GM10266 (cell line): ENCODE measurements around the gene PEPD.

Experiments used
- DNase-seq: peaks from one replicate; pipeline ENCODE4 v3.0.0; 2012; ENCODE audit errors: extremely low spot score
- CTCF ChIP-seq: IDR thresholded peaks from 2 replicates; pipeline ENCODE4 v1.5.1; 2012; ENCODE audit warnings: mild to moderate bottlenecking, low read depth; ENCODE audit not compliant: control insufficient read depth, insufficient read depth; ENCODE audit errors: missing control alignments

Gene PEPD

GRCh38 chr19:33512021-33512420, 9.6 kb downstream of the PEPD start:
- TF ChIP-seq CTCF: no peak
- DNase-seq: no peak

DNA sequence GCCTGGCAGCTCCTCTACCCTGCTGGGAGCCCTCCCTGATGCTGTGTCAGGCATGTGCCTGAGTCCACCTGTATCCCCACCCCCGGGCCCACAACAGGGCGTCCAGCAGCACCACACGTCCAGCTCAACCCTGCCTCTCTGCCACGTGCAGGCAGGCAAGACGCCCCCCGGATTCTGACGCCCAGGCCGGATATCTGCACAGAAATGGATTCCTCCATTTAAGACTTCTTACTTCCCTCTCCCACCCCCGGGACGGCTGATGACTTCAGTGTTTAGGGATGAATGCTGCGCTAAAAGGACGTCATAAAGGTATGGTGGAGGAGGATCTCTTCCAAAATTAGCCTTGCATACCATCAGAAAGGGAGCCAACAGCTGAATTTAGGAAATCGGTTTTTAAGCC, 10.2 kb downstream of the PEPD start:
- DNase-seq: no peak
- no peak for TF ChIP-seq CTCF

DNA sequence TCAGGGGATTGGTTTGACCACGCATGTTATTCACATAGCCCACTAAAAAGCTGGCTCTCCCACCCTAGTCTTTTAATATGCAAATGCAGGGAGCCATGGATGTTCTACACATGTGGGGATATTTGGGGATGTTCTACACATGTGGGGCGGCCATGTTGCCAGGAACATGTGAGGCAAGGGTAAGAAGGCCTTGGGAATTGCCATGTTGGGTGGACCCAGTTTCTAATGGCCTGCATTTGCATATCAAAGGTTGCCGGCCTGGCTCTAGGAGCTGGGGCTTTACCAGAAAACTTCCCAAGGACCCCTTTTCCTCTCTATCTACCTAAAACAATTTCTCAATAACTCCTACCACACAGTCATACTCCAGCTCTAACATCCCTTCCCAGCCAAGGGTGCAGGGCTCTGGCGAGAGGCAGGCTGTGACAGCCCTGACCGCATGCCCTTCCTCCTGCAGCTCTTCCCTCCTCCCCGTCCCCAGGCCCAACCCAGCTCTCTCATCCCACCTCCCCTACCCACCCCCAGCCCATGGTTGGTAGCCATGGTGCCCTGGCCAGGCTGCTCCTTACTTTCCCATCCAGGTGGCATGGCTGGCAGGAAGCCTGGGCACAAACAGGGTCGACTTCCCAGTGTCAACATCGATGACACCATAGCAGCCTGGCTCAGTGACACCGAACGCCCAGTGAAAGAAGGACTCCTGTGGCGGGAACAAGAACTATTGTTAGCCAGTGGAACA, 11.0 kb downstream of the PEPD start:
- TF ChIP-seq CTCF: no peak
- no peak for DNase-seq

DNA sequence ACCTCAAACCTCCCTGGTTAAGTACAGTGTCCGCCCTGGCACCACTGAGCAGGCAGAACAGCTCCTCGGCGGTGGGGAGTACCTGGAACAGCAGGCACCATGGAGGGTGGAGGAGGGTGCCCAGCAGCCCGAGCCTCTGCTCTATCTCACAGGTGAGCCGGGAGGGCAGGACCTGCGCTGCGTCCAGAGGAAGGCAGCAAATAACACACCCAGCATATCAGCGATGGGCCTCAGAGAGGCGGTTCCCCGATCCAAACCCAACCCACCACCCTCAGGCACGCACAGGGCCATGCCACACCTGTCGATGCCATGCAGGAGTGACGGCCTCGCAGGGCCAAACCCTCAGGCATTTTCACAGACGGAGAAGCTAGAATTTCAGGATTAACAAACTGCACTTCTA, 11.8 kb downstream of the PEPD start:
- no peak for TF ChIP-seq CTCF
- no peak for DNase-seq

DNA sequence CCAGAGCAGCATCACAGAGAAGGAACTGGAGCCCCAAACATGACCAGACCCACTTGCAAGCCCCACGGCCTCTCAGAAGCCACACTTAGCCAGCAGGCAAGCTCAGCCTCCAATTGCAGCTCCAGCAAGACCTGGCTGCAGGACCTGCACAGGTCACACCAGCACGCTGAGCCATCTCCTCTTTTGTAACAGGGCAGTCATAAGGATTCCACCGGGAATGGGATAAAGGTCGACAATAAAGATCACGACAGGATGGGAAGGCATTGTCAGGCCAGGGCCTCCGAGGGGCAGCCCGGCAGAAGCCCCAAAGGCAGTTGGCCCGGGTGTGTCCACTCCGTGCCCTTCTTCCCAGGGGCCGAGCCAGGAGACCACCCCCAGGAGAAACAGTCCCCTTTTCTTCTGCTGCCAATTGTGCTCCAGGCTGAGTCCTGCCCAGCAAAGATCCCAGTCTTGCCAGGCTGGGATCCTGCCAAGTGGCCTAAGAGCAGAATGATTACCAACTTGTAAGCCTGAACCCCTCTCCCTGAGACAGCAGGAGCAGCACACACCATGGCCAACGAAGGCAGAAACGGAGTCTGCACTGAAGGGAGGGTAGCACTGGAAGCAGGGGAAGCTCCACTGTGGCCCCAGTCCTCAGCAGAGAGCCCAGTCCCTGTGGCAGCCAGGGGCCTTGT, 12.5 kb downstream of the PEPD start:
- no peak for DNase-seq
- no peak for TF ChIP-seq CTCF

GRCh38 chr19:33508431-33508830, 13.2 kb downstream of the PEPD start:
- TF ChIP-seq CTCF: no peak
- no peak for DNase-seq

DNA sequence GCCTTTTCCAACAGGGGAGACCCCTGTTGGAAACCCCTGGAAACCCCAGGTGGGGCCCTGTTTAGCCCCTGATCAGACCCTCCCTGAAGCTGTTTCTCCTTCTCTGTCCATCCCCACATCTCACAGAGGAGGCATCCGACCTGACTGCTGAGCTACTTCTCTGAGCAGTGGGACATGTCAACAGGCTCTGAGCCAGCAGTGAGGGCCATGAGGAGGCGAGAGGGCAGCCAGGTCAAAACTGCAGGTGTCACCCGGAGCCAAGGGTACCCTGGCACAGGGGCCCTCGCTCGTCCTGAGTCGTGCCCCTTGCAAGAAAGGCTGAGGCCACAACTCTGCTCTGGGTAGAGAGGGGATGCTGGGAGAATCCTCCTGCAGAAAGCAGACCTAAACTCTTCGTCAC, 13.6 kb downstream of the PEPD start:
- DNase-seq: no peak
- TF ChIP-seq CTCF: no peak
